Neural crest cell (in vitro differentiated cells): ENCODE data around the gene CYB5D1. TPM values are rescaled to one million over a fixed set of nuclear protein-coding genes. Genes with fewer than 3 reads are reported as not detected.
A peak's percentile ranks its signal among the peaks of the same experiment; 100 is the strongest.

ENCODE experiments used
- DNase-seq: peaks from one replicate; pipeline ENCODE4 v3.0.0; 2021; ENCODE audit warnings: low read depth, mixed read lengths, low spot score
- H3K27ac Mint-ChIP-seq: one replicate; pipeline ENCODE4 v1.8.0; 2021; ENCODE audit warnings: mild to moderate bottlenecking, mixed read lengths; ENCODE audit not compliant: unreplicated experiment
- H3K27me3 Mint-ChIP-seq: 2 replicates; pipeline ENCODE4 v1.8.0; 2021; ENCODE audit warnings: low read depth, mild to moderate bottlenecking, mixed read lengths
- H3K36me3 Mint-ChIP-seq: 2 replicates; pipeline ENCODE4 v1.8.0; 2021; ENCODE audit warnings: low read depth, mild to moderate bottlenecking, mixed read lengths
- H3K4me1 Mint-ChIP-seq: 2 replicates; pipeline ENCODE4 v1.8.0; 2021; ENCODE audit warnings: mixed read lengths
- H3K4me3 Mint-ChIP-seq: one replicate; pipeline ENCODE4 v1.8.0; 2021; ENCODE audit warnings: mild to moderate bottlenecking, mixed read lengths
- H3K9me3 Mint-ChIP-seq: 2 replicates; pipeline ENCODE4 v1.8.0; 2021; ENCODE audit warnings: mixed read lengths
- total RNA-seq: library from RNA; stranded (reverse); gene quantifications from 2 replicates; pipeline ENCODE4 v1.2.1, GENCODE V29; 2021
- TF ChIP-seq, protein P1 (sequence below): fragments of 200-600 bp; sonication (generic); conservative IDR thresholded peaks from 2 replicates; pipeline ENCODE4 v1.5.0; 2021; ENCODE audit warnings: antibody characterized with exemption, mild to moderate bottlenecking

CYB5D1 gene
- total RNA-seq, 1 donor from 2014 or later, result 12.7 TPM

DNA sequence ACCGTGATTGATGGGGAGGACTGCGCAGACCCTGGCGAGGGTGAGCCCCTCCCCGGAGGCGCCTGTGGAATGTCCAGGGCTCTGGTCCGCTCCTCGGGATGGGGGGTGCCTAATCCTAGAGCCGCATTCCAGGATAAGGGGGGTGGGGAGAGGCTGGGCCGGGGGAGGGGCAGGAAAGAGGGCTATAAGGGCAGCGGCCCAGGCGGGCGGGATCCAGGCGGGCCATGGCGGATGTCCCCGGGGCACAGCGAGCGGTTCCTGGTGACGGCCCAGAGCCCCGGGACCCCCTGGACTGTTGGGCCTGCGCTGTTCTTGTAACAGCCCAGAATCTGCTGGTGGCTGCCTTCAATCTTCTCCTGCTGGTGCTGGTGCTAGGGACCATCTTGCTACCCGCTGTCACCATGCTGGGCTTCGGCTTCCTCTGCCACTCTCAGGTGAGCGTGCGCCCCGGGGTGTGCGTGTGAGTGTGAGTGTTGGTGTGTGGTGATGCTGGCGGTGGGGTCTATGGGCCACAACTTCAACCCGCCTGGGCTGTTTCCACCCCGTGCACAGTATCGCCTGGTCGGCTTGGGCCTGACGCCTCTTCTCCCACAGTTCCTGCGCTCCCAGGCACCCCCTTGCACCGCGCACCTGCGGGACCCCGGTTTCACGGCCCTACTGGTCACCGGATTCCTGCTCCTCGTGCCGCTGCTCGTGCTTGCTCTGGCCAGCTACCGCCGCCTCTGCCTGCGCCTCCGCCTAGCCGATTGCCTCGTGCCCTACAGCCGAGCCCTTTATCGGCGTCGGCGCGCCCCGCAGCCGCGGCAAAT is 2.7 kb upstream of the CYB5D1 start, which contains the start of gene TMEM88:
TSS of gene TMEM88 (plus strand) at position 216 of the 809 bp plus-strand sequence. CDS start at position 225, 9 bp downstream.
- no peak within 1 kb of the TSS for H3K27ac Mint-ChIP-seq
- peaks cover 10% of the 10 kb centered on the region for H3K4me1 Mint-ChIP-seq
- peaks cover 7% of the 10 kb centered on the region for H3K36me3 Mint-ChIP-seq
- H3K4me3 Mint-ChIP-seq, result peak within 1 kb of the TSS; percentile 60
- peaks cover 10% of the 10 kb centered on the region for H3K27me3 Mint-ChIP-seq
- H3K9me3 Mint-ChIP-seq, result no peaks in the 10 kb centered on the region
- TF ChIP-seq, protein P1, sequence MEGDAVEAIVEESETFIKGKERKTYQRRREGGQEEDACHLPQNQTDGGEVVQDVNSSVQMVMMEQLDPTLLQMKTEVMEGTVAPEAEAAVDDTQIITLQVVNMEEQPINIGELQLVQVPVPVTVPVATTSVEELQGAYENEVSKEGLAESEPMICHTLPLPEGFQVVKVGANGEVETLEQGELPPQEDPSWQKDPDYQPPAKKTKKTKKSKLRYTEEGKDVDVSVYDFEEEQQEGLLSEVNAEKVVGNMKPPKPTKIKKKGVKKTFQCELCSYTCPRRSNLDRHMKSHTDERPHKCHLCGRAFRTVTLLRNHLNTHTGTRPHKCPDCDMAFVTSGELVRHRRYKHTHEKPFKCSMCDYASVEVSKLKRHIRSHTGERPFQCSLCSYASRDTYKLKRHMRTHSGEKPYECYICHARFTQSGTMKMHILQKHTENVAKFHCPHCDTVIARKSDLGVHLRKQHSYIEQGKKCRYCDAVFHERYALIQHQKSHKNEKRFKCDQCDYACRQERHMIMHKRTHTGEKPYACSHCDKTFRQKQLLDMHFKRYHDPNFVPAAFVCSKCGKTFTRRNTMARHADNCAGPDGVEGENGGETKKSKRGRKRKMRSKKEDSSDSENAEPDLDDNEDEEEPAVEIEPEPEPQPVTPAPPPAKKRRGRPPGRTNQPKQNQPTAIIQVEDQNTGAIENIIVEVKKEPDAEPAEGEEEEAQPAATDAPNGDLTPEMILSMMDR, result no peak
- DNase-seq, result no peak

DNA sequence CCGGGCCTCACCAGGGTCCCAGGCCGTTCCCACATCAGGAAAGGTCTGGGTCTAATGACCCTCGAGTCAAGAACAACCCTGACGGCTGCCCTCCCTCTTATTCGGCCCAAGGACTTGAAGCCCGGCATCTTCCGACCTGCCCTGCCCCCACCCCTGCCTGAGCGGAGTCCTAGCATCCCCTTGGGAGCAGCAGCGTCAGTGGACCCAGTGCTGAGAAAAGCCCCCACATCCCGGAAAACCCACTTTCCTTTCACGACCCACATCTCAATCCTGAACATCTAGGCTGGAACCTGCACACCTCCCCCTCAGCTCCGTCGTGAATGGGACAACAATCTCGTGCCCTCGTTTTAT is 2.2 kb upstream of the CYB5D1 start:
- H3K4me3 Mint-ChIP-seq, result no peak overlapping the region
- no peak overlapping the region for H3K27ac Mint-ChIP-seq

DNA sequence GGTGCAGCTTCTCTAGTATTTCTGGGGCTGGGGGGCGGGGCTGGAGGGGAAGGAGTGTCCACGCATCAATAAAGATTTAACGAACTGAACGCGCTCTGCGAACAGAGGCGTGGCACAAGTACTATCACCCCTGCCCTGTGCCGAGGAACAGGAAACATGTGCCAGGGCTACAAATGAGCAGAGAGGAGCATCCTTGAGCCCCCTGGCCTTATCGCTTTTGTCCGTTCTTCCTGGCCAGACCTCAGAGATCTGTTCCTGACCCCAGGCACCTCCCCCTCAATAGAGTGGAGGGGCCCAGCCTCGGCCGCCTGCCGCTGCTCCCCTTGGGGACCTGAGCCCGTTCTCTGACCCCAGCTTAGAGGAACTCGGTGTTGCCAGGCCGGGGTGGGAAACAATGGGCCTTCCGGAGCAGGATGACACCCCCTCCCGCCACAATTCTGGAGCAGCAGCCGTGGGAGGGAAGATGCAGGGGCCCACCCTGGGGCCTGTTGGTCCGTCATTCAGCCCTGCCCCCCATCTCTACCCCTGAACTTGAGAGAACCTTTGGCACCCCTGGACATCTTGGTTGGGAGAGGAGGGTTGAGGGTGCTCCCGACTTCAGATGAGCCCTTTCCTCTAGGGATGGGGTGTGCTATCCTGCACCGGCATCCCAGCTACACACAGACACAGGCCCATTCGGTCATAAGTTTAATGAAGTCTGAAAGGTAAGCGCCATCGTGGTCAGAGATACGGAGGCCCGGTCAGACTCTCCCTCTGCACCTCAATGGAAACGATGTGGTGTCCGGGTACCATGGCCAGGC is 1.6 kb upstream of the CYB5D1 start:
- peaks cover 10% of the 10 kb centered on the region for H3K27me3 Mint-ChIP-seq
- peaks cover 7% of the 10 kb centered on the region for H3K36me3 Mint-ChIP-seq
- DNase-seq, result peak; percentile 25
- no peaks in the 10 kb centered on the region for H3K9me3 Mint-ChIP-seq
- H3K4me3 Mint-ChIP-seq, result no peak overlapping the region
- TF ChIP-seq, protein P1, result no peak
- H3K4me1 Mint-ChIP-seq, result peaks cover 10% of the 10 kb centered on the region
- no peak overlapping the region for H3K27ac Mint-ChIP-seq

More for the DNA sequence above, 2.2 kb upstream of the CYB5D1 start:
- Mint-ChIP-seq H3K27me3 (peaks cover 10% of the 10 kb centered on the region), H3K9me3 (no peaks in the 10 kb centered on the region), H3K36me3 (peaks cover 7% of the 10 kb centered on the region), H3K4me1 (peaks cover 10% of the 10 kb centered on the region)
- DNase-seq, result peak; percentile 27
- TF ChIP-seq, protein P1, result no peak

DNA sequence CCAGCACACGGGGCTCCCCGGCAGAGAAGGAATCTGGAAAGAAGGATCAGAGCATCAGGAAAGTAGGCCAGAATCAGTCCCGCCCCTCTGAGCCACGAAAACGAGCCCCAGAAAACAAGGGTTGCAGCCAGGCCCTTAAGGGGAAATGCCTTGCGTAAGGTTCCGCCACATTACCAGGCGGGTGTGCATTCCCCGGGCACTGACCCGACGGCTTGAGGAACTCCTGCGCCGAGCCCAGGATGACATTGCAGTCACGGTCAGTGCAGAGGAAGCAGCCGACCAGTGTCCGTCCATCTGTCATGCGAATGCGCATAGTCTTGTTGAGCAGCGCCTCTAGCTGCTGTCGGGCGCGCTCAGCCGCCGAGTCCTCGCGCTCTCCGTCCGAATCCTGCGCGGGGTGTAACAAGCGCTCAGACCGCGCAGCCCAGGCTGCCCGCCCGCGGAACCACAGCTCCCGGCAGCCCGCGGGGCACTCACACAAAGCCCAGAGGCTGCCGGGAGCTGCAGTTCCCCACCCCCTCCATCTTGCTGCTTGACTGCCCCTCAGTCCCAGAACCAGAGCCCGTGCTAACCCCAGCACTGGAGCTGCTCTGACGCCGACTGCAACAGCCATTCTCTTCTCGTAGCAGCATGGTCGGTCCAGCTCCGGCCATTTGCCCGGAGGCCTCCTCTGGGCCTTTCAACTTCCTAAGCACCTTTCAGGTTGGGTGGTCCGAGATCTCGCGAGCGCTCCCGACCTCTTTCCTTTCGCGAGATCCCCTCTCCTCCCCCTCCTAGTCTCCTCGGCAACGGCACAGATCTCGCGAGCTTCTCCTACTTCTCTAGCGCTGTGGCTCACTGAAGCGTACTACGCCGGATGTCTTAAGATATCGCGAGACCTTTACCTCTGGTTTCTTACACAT is 741 bp upstream of the CYB5D1 start, which contains the start of gene NAA38:
TSS of gene NAA38 (minus strand) at position 749 of the 902 bp plus-strand sequence. CDS start at position 653, 96 bp downstream.
- TF ChIP-seq, protein P1, result peak; percentile 52
- Mint-ChIP-seq H3K4me3 (no peak within 1 kb of the TSS), H3K9me3 (no peaks in the 10 kb centered on the region), H3K27me3 (peaks cover 6% of the 10 kb centered on the region), H3K27ac (no peak within 1 kb of the TSS), H3K4me1 (peaks cover 4% of the 10 kb centered on the region), H3K36me3 (peaks cover 3% of the 10 kb centered on the region)
- peak; percentile 92 for DNase-seq

DNA sequence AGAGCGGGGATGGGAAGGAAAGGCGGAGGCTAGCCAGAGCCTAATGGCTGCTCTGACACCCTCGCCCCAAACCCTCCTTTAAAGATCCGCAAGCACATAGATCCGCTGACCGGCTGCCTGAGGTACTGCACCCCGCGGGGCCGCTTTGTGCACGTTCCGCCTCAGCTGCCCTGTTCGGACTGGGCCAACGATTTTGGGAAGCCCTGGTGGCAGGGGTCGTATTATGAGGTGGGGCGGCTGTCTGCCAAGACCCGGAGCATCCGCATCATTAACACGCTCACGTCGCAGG is 663 bp downstream of the CYB5D1 start:
- H3K4me1 Mint-ChIP-seq, result peaks cover 9% of the 10 kb centered on the region
- peaks cover 6% of the 10 kb centered on the region for H3K27me3 Mint-ChIP-seq
- no peak overlapping the region for H3K27ac Mint-ChIP-seq
- H3K4me3 Mint-ChIP-seq, result no peak overlapping the region
- no peaks in the 10 kb centered on the region for H3K9me3 Mint-ChIP-seq
- TF ChIP-seq, protein P1, result peak; percentile 57
- H3K36me3 Mint-ChIP-seq, result no peaks in the 10 kb centered on the region
- DNase-seq, result no peak
